ENCODE results near the gene MIPOL1. TPM values are rescaled to one million over a fixed set of nuclear protein-coding genes. Genes with fewer than 3 reads are reported as not detected.
"Not testable (repeated sequence)": the region's sequence is repeated elsewhere in the genome, so short reads cannot be mapped to it uniquely, and the experiment has no call there.

MIPOL1 gene
- total RNA-seq, 1 donor from 2014 or later: 24.8 TPM

DNA sequence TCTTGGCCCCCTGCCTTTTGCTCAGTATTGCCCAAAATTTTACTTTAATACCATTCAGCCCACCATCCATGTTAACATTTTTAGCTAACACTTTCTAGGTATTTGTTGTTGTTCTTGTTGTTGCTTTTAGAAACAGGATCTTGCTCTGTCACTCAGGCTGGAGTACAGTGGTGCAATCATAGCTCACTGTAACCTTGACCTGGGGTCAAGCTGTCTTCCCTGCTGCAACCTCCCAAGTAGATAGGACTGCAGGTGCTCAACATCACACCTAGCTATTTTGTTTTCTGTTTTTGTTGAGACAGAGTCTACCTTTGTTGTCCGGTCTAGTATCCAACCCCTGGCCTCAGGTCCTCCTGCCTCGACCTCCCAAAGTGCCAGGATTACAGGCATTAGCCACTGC lies 4.0 kb downstream of the MIPOL1 start:
- TF ChIP-seq POLR2AphosphoS5 (IDR thresholded peaks at IDR 0.05; ENCODE audit: insufficient read depth in 1 of 2, low read depth in 1 of 2): no peak
- TF ChIP-seq POLR2A (IDR thresholded peaks at IDR 0.05): no peak
- TF ChIP-seq, protein P1, sequence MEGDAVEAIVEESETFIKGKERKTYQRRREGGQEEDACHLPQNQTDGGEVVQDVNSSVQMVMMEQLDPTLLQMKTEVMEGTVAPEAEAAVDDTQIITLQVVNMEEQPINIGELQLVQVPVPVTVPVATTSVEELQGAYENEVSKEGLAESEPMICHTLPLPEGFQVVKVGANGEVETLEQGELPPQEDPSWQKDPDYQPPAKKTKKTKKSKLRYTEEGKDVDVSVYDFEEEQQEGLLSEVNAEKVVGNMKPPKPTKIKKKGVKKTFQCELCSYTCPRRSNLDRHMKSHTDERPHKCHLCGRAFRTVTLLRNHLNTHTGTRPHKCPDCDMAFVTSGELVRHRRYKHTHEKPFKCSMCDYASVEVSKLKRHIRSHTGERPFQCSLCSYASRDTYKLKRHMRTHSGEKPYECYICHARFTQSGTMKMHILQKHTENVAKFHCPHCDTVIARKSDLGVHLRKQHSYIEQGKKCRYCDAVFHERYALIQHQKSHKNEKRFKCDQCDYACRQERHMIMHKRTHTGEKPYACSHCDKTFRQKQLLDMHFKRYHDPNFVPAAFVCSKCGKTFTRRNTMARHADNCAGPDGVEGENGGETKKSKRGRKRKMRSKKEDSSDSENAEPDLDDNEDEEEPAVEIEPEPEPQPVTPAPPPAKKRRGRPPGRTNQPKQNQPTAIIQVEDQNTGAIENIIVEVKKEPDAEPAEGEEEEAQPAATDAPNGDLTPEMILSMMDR (IDR thresholded peaks at IDR 0.05): no peak
- H3K36me3 ChIP-seq: no peaks in the 10 kb centered on the region
- no peaks in the 10 kb centered on the region for H3K9me3 ChIP-seq
- peaks cover 10% of the 10 kb centered on the region for H3K4me1 ChIP-seq
- H3K27ac ChIP-seq: no peak overlapping the region
- DNase-seq (ENCODE audit: extremely low spot score in 2 of 2): no peak
- intact Hi-C loops (cut with DNase I): no loop called here
- H3K4me3 ChIP-seq: no peak overlapping the region
- H3K27me3 ChIP-seq: no peaks in the 10 kb centered on the region

DNA sequence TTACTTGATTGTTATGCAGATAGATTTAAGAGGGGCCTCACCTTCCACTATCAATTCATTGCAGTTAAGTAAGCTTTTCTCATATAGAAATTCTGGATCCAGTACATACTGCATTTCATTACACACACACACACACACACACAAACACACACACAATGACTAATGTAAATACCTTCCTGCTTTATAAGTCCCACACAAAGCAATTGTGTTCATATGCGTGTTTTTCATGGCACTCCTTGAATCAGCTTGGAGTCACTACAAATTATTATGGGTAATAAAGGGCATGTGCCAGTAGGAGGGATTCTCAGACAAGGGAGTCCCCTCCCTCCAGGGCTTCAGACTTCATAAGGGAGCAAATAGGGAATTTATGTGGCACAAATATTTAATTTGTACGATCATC lies 4.5 kb downstream of the MIPOL1 start:
- peaks cover 10% of the 10 kb centered on the region for H3K4me1 ChIP-seq
- no peaks in the 10 kb centered on the region for H3K9me3 ChIP-seq
- no peak overlapping the region for H3K27ac ChIP-seq
- intact Hi-C loops (cut with DNase I): no loop called here
- TF ChIP-seq POLR2A (IDR thresholded peaks at IDR 0.05): no peak
- no peak overlapping the region for H3K4me3 ChIP-seq
- no peaks in the 10 kb centered on the region for H3K36me3 ChIP-seq
- DNase-seq (ENCODE audit: extremely low spot score in 2 of 2): no peak
- H3K27me3 ChIP-seq: no peaks in the 10 kb centered on the region

DNA sequence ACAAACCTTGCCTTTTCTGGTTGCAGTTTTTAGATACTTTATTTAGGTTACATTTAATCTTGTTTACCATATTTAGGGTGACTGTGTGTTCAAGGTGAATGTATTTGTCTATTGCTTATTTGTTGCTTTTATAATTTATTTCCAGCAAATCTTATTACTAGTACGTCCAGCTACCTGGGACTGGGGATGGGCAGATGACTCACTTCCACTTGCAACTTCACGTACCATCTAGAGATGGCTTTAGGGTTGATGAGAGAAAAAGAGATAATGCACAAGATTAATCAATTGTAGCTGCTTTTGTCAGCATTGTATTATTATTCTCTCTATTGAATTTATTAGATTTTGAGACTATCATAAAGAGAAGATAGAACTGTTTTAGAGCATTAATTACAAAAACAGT lies 5.1 kb downstream of the MIPOL1 start:
- TF ChIP-seq, protein P1 (IDR thresholded peaks at IDR 0.05): no peak
- TF ChIP-seq POLR2A (IDR thresholded peaks at IDR 0.05) (no peak), POLR2AphosphoS5 (IDR thresholded peaks at IDR 0.05; ENCODE audit: insufficient read depth in 1 of 2, low read depth in 1 of 2) (no peak)
- intact Hi-C loops (cut with DNase I): no loop called here
- Histone ChIP-seq H3K9me3 (no peaks in the 10 kb centered on the region), H3K36me3 (no peaks in the 10 kb centered on the region), H3K27ac (no peak overlapping the region), H3K4me3 (no peak overlapping the region), H3K27me3 (no peaks in the 10 kb centered on the region), H3K4me1 (peaks cover 10% of the 10 kb centered on the region)
- DNase-seq (ENCODE audit: extremely low spot score in 2 of 2): no peak

DNA sequence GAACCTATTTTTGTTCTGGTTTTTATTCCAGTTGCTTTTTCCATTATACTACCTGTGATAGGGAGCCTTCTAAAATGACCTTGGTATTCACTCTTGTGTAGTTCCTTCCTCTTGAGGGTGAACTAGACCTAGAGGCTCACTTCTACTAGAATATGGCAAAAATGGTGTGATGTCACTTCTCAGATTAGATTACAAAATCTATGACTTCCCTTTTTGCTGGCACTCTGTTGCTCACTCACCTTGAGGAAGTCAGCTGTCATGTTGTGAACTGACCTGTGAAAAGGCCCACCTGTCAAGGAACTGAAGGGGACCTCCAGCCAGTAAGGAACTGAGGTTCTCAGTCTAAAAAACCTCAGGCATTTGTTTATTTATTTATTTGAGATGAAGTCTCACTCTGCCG lies 5.7 kb downstream of the MIPOL1 start:
- no peaks in the 10 kb centered on the region for H3K27me3 ChIP-seq
- no peak overlapping the region for H3K4me3 ChIP-seq
- intact Hi-C loops (cut with DNase I): no loop called here
- DNase-seq (ENCODE audit: extremely low spot score in 2 of 2): no peak
- no peak overlapping the region for H3K27ac ChIP-seq
- H3K4me1 ChIP-seq: peaks cover 10% of the 10 kb centered on the region
- no peaks in the 10 kb centered on the region for H3K36me3 ChIP-seq
- TF ChIP-seq POLR2AphosphoS5 (IDR thresholded peaks at IDR 0.05; ENCODE audit: insufficient read depth in 1 of 2, low read depth in 1 of 2): no peak
- TF ChIP-seq POLR2A (IDR thresholded peaks at IDR 0.05): no peak
- TF ChIP-seq, protein P1 (IDR thresholded peaks at IDR 0.05): no peak
- no peaks in the 10 kb centered on the region for H3K9me3 ChIP-seq

DNA sequence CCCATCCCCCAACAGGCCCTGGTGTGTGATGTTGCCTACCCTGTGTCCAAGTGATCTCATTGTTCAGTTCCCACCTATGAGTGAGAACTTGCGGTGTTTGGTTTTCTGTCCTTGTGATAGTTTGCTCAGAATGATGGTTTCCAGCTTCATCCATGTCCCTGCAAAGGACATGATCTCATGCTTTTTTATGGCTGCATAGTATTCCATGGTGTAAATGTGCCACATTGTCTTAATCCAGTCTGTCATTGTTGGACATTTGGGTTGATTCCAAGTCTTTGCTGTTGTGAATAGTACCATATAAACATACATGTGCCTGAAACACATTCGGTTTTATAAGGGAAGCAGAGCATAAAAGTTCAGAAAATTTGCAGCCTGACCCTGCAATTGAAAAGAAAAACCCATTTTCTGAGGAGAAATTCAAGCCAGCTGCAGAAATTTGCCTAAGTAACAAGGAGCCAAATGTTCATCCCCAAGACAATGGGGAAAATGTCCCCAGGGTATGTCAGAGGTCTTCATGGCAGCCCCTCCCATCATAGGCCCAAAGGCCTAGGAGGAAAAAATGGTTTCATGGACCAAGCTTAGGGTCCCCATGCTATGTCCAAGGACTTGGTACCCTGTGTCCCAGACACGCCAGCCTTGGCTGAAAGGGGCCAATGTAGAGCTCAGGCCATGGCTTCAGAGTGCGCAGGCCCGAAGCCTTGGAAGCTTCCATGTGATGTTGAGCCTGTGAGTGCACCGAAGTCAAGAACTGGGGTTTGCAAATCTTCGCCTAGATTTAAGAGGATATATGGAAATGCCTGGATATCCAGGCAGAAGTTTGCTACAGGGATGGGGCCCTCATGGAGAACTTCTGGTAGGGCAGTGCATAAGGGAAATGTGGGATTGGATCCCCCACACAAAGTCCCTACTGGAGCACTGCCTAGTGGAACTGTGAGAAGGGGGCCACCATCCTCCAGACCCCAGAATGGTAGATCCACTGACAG lies 8.2 kb downstream of the MIPOL1 start:
- H3K27me3 ChIP-seq; DNase-seq (ENCODE audit: extremely low spot score in 2 of 2); H3K36me3 ChIP-seq; H3K4me1 ChIP-seq; H3K27ac ChIP-seq; intact Hi-C loops (cut with DNase I); H3K9me3 ChIP-seq; H3K4me3 ChIP-seq: not testable (repeated sequence)

DNA sequence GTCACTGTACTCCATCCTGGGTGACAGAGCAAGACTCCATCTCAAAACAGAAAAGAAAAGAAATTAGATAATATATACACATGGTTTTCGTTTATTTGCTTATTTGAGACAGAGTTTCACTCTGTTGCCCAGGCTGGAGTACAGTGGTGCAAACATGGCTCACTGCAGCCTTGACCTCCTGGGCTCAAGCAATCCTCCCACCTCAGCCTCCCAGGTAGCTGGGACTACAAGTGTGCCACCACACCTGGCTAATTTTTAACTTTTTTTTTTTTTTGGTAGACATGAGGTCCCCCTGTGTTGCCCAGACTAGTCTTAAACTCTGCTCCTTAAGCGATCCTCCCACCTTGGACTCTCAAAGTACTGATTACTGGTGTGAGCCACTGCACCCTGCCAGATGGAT lies 11.9 kb downstream of the MIPOL1 start:
- intact Hi-C loops (cut with DNase I); H3K36me3 ChIP-seq; H3K4me1 ChIP-seq; H3K27ac ChIP-seq; H3K4me3 ChIP-seq; H3K9me3 ChIP-seq; H3K27me3 ChIP-seq; DNase-seq (ENCODE audit: extremely low spot score in 2 of 2): not testable (repeated sequence)

All from vagina (tissue), 2 donors.